PC-9 (cell line): ENCODE measurements around the gene PSME4. TPM values are rescaled to one million over a fixed set of nuclear protein-coding genes. Genes with fewer than 3 reads are reported as not detected.
A peak's percentile ranks its signal among the peaks of the same experiment; 100 is the strongest.

ENCODE experiments used
- BruUV-seq: library from RNA; stranded (reverse); fragments of 400-500 nt; replicated peaks from 2 replicates; lab custom pipeline; 2021; lab: Mats Ljungman, UMichigan
- CTCF ChIA-PET: fragments of 300-600 bp; sonication (Branson Sonifier 250); formaldehyde crosslinking; loops from one replicate; lab custom pipeline; 2022; ENCODE audit warnings: antibody characterized with exemption; lab: Charles Lee
- POLR2A ChIA-PET: fragments of 300-600 bp; sonication (Branson Sonifier 250); formaldehyde crosslinking; loops from one replicate; lab custom pipeline; 2022; ENCODE audit warnings: antibody characterized with exemption; ENCODE audit not compliant: unreplicated experiment; lab: Charles Lee
- DNase-seq, 2 experiments: peaks; one replicate each; pipeline versions ENCODE4 v3.0.0 to v3.0.0-alpha.2; 2015 to 2022; ENCODE audit warnings: mixed read lengths in 1 of 2
- H2AFZ ChIP-seq: fragments of 200-600 bp; sonication (generic); 2 replicates; pipeline ENCODE4 v1.8.1; 2017; ENCODE audit warnings: antibody characterized with exemption
- H3F3A ChIP-seq: fragments of 200-600 bp; sonication (generic); 2 replicates; pipeline ENCODE4 v1.8.1; 2017; ENCODE audit warnings: antibody characterized with exemption, mild to moderate bottlenecking, low read depth; ENCODE audit not compliant: insufficient read depth
- H3K27ac ChIP-seq: fragments of 200-600 bp; sonication (generic); 2 replicates; pipeline ENCODE4 v1.6.1; 2016; ENCODE audit warnings: mixed run types
- H3K27me3 ChIP-seq: fragments of 200-600 bp; sonication (generic); 2 replicates; pipeline ENCODE4 v1.6.1; 2016; ENCODE audit warnings: low read depth, mixed run types; ENCODE audit not compliant: insufficient read depth
- H3K36me3 ChIP-seq: fragments of 200-600 bp; sonication (generic); 2 replicates; pipeline ENCODE4 v1.6.1; 2016; ENCODE audit warnings: low read depth, mixed run types
- H3K4me1 ChIP-seq: fragments of 200-600 bp; sonication (generic); replicated peaks from 2 replicates; pipeline ENCODE4 v1.6.1; 2016; ENCODE audit warnings: mixed run types; ENCODE audit not compliant: insufficient read depth
- H3K4me2 ChIP-seq: fragments of 200-600 bp; sonication (generic); 2 replicates; pipeline ENCODE4 v1.6.1; 2017; ENCODE audit warnings: mixed run types
- H3K4me3 ChIP-seq: fragments of 200-600 bp; sonication (generic); 2 replicates; pipeline ENCODE4 v1.6.1; 2016; ENCODE audit warnings: mixed run types
- H3K79me2 ChIP-seq: fragments of 200-600 bp; sonication (generic); 2 replicates; pipeline ENCODE4 v1.6.1; 2017; ENCODE audit warnings: low read depth, mixed run types
- H3K9me2 ChIP-seq: fragments of 200-600 bp; sonication (generic); 2 replicates; pipeline ENCODE4 v1.8.1; 2017; ENCODE audit warnings: mild to moderate bottlenecking; ENCODE audit not compliant: insufficient read depth
- H3K9me3 ChIP-seq: fragments of 200-600 bp; sonication (generic); 2 replicates; pipeline ENCODE4 v1.8.1; 2016; ENCODE audit warnings: low read depth; ENCODE audit not compliant: insufficient read depth
- H4K20me1 ChIP-seq: fragments of 200-600 bp; sonication (generic); 2 replicates; pipeline ENCODE4 v1.8.1; 2017; ENCODE audit not compliant: insufficient read depth
- EZH2 ChIP-seq: fragments of 200-600 bp; sonication (generic); IDR thresholded peaks from 2 replicates; pipeline ENCODE4 v1.8.0; 2017; ENCODE audit warnings: antibody characterized with exemption, low read depth
- intact Hi-C: fragments of 100-400 bp; cut with micrococcal nuclease; formaldehyde crosslinking; loops from one replicate; pipeline ENCODE4 v1.10.0; 2022; ENCODE audit not compliant: unreplicated experiment
- total RNA-seq: library from RNA; stranded (reverse); gene quantifications from 2 replicates; pipeline ENCODE4 v1.2.3, GENCODE V29; 2021
- TF ChIP-seq, protein P1 (sequence below): fragments of 200-600 bp; sonication (generic); conservative IDR thresholded peaks from 2 replicates; pipeline ENCODE4 v1.6.1; 2017; ENCODE audit warnings: mixed run types, antibody characterized with exemption, mild to moderate bottlenecking, moderate library complexity

PSME4 gene
- total RNA-seq, 1 experiment from 2014 or later: 99.5 TPM

DNA sequence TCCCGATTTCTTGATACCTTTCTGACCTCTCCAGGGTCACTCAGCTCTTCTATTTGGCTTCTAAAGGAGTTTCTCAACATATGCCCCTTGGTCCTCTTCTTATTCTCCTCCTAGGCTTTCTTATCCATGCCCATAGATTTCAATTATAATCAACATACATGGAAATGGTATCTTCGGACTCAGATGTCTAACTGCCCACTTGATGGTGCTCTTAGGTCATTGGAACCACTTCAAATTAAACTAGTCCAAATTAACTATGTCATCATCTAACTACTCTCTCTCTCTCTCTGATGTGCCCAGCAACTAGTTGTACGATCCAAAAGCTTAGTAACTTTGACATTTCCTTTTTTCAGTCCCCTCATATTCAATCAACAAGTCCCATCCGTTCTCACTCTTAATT, 67.8 kb downstream of the PSME4 start:
- H3K9me2 ChIP-seq: no peaks in the 10 kb centered on the region
- no peak overlapping the region for H3K4me2 ChIP-seq
- ChIA-PET CTCF (no interaction called here), POLR2A (no interaction called here)
- TF ChIP-seq, protein P1, sequence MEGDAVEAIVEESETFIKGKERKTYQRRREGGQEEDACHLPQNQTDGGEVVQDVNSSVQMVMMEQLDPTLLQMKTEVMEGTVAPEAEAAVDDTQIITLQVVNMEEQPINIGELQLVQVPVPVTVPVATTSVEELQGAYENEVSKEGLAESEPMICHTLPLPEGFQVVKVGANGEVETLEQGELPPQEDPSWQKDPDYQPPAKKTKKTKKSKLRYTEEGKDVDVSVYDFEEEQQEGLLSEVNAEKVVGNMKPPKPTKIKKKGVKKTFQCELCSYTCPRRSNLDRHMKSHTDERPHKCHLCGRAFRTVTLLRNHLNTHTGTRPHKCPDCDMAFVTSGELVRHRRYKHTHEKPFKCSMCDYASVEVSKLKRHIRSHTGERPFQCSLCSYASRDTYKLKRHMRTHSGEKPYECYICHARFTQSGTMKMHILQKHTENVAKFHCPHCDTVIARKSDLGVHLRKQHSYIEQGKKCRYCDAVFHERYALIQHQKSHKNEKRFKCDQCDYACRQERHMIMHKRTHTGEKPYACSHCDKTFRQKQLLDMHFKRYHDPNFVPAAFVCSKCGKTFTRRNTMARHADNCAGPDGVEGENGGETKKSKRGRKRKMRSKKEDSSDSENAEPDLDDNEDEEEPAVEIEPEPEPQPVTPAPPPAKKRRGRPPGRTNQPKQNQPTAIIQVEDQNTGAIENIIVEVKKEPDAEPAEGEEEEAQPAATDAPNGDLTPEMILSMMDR: no peak
- TF ChIP-seq EZH2: no peak
- H3K27me3 ChIP-seq: no peaks in the 10 kb centered on the region
- no peaks in the 10 kb centered on the region for H3K79me2 ChIP-seq
- H2AFZ ChIP-seq: no peak overlapping the region
- H4K20me1 ChIP-seq: no peaks in the 10 kb centered on the region
- no peak overlapping the region for H3K27ac ChIP-seq
- peaks cover 78% of the 10 kb centered on the region for H3K36me3 ChIP-seq
- H3K4me3 ChIP-seq: no peak overlapping the region
- BruUV-seq: no TSS peak
- DNase-seq: no peak
- 0 out of 2 replicates have a peak, but pooled peaks cover 6% of the 10 kb centered on the region for H3F3A ChIP-seq
- H3K9me3 ChIP-seq: no peaks in the 10 kb centered on the region
- intact Hi-C loops: loop anchor here (10.0 kb wide), 1 partner anchor 802 kb away; no protein-coding TSS in a partner anchor
- no peaks in the 10 kb centered on the region for H3K4me1 ChIP-seq

DNA sequence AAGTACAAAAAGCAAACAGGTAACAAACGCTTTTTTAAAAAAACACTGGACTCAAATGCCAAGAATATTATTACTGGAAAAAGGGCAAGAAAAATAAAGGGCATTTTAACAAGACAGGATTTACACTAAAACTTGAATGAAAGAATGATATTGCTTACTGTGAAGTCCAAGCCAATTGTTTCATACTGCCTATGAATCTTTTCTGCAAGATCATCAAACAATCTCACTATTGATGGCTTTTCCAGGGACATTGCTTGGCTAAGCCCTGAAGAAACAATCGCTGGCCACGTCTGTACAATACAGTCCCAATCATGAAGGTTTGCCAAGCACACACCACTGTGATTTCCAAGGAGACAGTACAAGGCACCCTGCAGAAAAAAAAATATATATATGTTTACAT, 69.6 kb downstream of the PSME4 start:
- CTCF ChIA-PET: no interaction called here
- intact Hi-C loops: loop anchor here (10.0 kb wide), 1 partner anchor 804 kb away; no protein-coding TSS in a partner anchor
- no peak overlapping the region for H3K27ac ChIP-seq
- BruUV-seq: no TSS peak
- H3K27me3 ChIP-seq: no peaks in the 10 kb centered on the region
- POLR2A ChIA-PET: no interaction called here
- H3K79me2 ChIP-seq: no peaks in the 10 kb centered on the region
- H2AFZ ChIP-seq: no peak overlapping the region
- no peaks in the 10 kb centered on the region for H3K9me3 ChIP-seq
- 0 out of 2 replicates have a peak, but pooled peaks cover 6% of the 10 kb centered on the region for H3F3A ChIP-seq
- H3K36me3 ChIP-seq: peaks cover 79% of the 10 kb centered on the region
- DNase-seq: no peak
- H4K20me1 ChIP-seq: no peaks in the 10 kb centered on the region
- H3K4me3 ChIP-seq: no peak overlapping the region
- no peaks in the 10 kb centered on the region for H3K9me2 ChIP-seq
- no peaks in the 10 kb centered on the region for H3K4me1 ChIP-seq
- H3K4me2 ChIP-seq: no peak overlapping the region
- no peak for TF ChIP-seq EZH2
- TF ChIP-seq, protein P1: no peak

DNA sequence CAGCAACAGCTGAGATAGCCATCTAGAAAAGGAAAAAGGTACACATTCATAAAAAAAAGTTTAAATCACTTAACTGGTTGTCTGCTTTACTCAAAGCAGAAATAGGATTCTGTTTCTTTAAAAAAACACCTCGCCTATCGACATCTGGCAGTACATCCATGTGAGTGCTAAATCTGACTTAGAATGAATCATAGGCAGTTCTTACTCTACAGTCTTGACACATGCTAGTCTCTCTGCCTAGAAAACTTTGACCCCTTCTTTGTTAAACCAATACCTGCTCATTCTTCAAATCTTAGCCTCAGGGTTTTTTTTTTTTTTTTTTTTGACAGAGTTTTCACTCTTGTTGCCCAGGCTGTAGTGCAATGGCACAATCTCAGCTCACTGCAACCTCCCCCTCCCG, 73.9 kb downstream of the PSME4 start:
- H3F3A ChIP-seq: peaks cover 11% of the 10 kb centered on the region; the same call in 1 of the 2 replicates
- no peaks in the 10 kb centered on the region for H3K9me3 ChIP-seq
- H3K27ac ChIP-seq: no peak overlapping the region
- H3K79me2 ChIP-seq: no peaks in the 10 kb centered on the region
- no peaks in the 10 kb centered on the region for H4K20me1 ChIP-seq
- no peaks in the 10 kb centered on the region for H3K4me1 ChIP-seq
- no peaks in the 10 kb centered on the region for H3K27me3 ChIP-seq
- BruUV-seq: no TSS peak
- ChIA-PET CTCF (no interaction called here), POLR2A (no interaction called here)
- H2AFZ ChIP-seq: no peak overlapping the region
- TF ChIP-seq, protein P1: no peak
- no peak for TF ChIP-seq EZH2
- no peak overlapping the region for H3K4me2 ChIP-seq
- H3K4me3 ChIP-seq: no peak overlapping the region
- intact Hi-C loops: no loop called here
- H3K9me2 ChIP-seq: no peaks in the 10 kb centered on the region
- H3K36me3 ChIP-seq: peaks cover 80% of the 10 kb centered on the region
- peak in 1 of 2 experiments; percentile 42 for DNase-seq
